Panc1 (cell line): ENCODE data around the gene DHFR2.

Experiments
- POLR2AphosphoS5 ChIP-seq: IDR thresholded peaks from 2 replicates; pipeline ENCODE4 v1.6.1; 2012; ENCODE audit warnings: mild to moderate bottlenecking, low read depth, low read length, moderate library complexity
- SIN3A ChIP-seq: IDR thresholded peaks from 2 replicates; pipeline ENCODE4 v1.6.1; 2012; ENCODE audit warnings: low read depth, mild to moderate bottlenecking, low read length, moderate library complexity, borderline replicate concordance; ENCODE audit not compliant: insufficient read depth
- TCF7L2 ChIP-seq: IDR thresholded peaks from 2 replicates; pipeline ENCODE4 v1.6.1; 2011; ENCODE audit warnings: mild to moderate bottlenecking, low read depth, low read length, inconsistent platforms
- TF ChIP-seq, protein P1 (sequence below): fragments of 450-650 bp; IDR thresholded peaks from 2 replicates; pipeline ENCODE4 v1.5.1; 2017; ENCODE audit warnings: mild to moderate bottlenecking
- TF ChIP-seq, protein P2 (sequence below), 2 experiments: IDR thresholded peaks; 2 replicates each; pipeline ENCODE4 v1.6.1; 2011 to 2012; ENCODE audit warnings: low read depth in 2 of 2, control low read depth in 1 of 2, low read length in 1 of 2, mild to moderate bottlenecking in 1 of 2, moderate library complexity in 1 of 2; ENCODE audit not compliant: insufficient read depth in 1 of 2

DNA sequence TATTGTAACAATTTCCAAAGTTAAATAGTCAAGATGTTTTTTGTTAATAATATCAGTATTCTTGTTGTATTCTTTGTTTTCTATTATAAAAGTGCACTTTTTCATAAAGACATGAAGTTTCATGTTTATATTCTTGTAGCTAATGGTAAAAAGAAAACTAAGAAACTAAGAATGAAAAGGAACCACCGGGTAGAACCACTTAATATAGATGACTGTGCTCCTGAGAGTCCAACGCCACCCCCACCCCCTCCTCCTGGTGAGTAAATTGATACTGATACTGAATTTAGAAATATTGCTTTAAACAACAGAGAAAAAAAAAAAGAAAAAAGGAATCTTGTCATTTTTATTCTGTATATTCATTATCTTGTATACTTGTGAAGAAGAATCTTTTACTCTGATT is 13.4 kb downstream of the DHFR2 start:
- no peak for TF ChIP-seq POLR2AphosphoS5
- TF ChIP-seq, protein P1, sequence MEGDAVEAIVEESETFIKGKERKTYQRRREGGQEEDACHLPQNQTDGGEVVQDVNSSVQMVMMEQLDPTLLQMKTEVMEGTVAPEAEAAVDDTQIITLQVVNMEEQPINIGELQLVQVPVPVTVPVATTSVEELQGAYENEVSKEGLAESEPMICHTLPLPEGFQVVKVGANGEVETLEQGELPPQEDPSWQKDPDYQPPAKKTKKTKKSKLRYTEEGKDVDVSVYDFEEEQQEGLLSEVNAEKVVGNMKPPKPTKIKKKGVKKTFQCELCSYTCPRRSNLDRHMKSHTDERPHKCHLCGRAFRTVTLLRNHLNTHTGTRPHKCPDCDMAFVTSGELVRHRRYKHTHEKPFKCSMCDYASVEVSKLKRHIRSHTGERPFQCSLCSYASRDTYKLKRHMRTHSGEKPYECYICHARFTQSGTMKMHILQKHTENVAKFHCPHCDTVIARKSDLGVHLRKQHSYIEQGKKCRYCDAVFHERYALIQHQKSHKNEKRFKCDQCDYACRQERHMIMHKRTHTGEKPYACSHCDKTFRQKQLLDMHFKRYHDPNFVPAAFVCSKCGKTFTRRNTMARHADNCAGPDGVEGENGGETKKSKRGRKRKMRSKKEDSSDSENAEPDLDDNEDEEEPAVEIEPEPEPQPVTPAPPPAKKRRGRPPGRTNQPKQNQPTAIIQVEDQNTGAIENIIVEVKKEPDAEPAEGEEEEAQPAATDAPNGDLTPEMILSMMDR = no peak
- TF ChIP-seq, protein P2, sequence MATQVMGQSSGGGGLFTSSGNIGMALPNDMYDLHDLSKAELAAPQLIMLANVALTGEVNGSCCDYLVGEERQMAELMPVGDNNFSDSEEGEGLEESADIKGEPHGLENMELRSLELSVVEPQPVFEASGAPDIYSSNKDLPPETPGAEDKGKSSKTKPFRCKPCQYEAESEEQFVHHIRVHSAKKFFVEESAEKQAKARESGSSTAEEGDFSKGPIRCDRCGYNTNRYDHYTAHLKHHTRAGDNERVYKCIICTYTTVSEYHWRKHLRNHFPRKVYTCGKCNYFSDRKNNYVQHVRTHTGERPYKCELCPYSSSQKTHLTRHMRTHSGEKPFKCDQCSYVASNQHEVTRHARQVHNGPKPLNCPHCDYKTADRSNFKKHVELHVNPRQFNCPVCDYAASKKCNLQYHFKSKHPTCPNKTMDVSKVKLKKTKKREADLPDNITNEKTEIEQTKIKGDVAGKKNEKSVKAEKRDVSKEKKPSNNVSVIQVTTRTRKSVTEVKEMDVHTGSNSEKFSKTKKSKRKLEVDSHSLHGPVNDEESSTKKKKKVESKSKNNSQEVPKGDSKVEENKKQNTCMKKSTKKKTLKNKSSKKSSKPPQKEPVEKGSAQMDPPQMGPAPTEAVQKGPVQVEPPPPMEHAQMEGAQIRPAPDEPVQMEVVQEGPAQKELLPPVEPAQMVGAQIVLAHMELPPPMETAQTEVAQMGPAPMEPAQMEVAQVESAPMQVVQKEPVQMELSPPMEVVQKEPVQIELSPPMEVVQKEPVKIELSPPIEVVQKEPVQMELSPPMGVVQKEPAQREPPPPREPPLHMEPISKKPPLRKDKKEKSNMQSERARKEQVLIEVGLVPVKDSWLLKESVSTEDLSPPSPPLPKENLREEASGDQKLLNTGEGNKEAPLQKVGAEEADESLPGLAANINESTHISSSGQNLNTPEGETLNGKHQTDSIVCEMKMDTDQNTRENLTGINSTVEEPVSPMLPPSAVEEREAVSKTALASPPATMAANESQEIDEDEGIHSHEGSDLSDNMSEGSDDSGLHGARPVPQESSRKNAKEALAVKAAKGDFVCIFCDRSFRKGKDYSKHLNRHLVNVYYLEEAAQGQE (IDR thresholded peaks at IDR 0.05; ENCODE audit: insufficient read depth in 1 of 2, low read depth in 2 of 2, low read length in 1 of 2) = no peak
- no peak for TF ChIP-seq TCF7L2
- TF ChIP-seq SIN3A = no peak
